Hindlimb muscle (tissue), 1 donor: ENCODE measurements around the gene ZDHHC18. TPM values are rescaled to one million over a fixed set of nuclear protein-coding genes. Genes with fewer than 3 reads are reported as not detected.
A peak's percentile ranks its signal among the peaks of the same experiment; 100 is the strongest.
"Not testable (repeated sequence)": the region's sequence is repeated elsewhere in the genome, so short reads cannot be mapped to it uniquely, and the experiment has no call there.

Experiments
- DNase-seq: peaks from one replicate; pipeline ENCODE4 v3.0.0-alpha.2; 2013
- polyA plus RNA-seq: library from polyadenylated mRNA; unstranded; fragments of 120-200 nt; gene quantifications from one replicate; pipeline ENCODE4 v1.2.1, GENCODE V29; 2013; ENCODE audit not compliant: insufficient read length

Gene ZDHHC18
- polyA plus RNA-seq, 1 donor, result 18.6 TPM

DNA sequence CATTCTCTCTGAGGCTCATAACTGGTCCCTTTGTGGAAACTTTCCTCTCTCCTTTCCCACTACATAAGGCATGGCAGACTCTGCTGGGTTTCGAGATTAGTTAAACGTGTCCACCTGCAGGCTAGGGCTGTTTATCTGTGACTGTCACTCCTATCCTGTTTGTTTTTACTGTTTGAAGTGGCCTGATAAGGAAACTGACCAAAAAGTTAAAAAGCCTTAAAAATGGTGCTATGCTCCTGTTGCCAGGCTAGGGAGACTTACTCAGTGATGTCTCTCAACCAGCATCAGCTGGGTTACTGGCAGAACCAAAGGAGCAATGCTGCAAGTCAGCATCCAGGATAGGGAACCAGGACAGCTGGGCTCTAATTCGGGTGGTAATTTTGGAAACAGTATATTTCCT lies 34.9 kb upstream of the ZDHHC18 start:
- DNase-seq, result no peak

DNA sequence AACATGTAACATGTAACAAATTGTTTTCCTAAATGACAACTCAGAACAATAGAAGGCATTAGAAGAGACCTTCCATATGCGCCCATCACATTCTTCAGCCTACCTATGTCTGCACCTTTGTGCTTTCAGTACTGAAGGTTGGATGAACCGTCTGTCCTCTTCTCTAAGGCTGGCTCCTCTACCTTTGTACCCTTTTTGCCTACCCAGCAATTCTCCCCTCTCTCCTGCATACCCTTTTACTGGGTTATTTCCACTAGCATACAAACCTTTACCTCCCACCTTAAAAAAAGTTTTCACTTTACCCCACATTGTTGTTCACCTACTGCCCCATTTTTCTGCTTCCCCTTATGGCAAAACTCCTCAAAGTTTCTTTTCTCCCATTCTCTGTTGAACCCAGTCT lies 33.6 kb upstream of the ZDHHC18 start:
- DNase-seq, result no peak

DNA sequence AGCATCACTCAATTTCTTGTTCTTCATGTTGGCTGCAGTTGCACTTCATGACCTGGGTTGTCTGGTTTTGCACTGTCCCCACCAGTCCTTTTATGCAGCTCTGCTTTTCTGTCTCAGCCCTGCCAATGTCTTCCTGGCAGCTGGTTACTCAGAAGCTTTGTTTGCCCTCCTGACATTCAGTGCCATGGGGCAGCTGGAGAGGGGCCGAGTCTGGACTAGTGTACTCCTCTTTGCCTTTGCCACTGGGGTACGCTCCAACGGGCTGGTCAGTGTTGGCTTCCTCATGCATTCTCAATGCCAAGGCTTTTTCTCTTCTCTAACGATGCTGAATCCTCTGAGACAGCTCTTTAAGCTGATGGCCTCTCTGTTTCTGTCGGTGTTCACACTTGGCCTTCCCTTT lies 32.1 kb upstream of the ZDHHC18 start:
- no peak for DNase-seq

DNA sequence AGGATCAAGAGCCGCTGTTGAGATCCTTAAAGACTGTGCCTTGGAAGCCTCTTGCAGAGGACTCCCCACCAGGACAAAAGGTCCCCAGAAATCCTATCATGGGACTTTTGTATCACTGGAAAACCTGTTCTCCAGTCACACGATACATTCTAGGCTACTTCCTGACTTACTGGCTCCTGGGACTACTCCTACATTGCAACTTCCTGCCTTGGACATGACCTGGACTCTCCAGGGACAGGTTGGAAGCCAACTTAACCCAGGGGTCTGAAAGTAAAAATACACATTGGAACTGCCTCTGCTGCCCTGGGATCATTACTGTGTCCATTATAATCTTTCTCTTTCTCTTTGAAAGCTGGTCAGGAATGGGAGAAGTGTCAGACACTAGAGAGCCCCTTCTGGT lies 28.9 kb upstream of the ZDHHC18 start:
- DNase-seq, result no peak

DNA sequence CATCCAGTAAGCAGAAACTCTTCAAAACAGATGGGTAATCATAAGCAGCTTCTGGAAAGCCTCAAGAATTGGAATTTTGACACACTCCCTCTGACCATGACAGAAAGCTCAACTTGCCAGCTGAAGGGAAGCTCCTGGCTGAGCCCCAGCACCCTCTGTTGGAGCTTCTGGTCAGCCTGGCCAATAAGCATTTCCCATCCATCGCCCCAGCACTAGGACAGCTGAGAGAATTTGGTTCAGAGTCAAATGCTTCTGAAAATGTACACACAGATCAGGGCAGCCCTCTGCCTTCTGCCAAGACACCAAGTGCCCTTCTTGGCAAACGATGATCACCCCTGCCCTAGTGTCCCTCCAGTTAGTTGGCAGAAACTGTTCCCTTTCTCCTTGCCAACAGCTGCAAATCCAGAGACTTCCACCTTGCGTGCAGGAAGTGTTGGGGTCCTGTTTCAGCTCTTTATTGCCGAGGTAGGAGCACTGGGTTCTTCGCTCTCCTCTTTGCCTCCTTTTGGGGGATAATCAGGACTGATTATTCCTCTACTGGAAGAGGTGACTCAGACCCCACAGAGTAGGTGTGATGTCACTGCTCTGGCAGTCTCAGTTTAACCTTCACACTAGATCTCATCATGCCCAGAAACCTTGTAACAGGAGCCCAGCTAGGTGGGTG lies 26.9 kb upstream of the ZDHHC18 start:
- peak; percentile 73 for DNase-seq

DNA sequence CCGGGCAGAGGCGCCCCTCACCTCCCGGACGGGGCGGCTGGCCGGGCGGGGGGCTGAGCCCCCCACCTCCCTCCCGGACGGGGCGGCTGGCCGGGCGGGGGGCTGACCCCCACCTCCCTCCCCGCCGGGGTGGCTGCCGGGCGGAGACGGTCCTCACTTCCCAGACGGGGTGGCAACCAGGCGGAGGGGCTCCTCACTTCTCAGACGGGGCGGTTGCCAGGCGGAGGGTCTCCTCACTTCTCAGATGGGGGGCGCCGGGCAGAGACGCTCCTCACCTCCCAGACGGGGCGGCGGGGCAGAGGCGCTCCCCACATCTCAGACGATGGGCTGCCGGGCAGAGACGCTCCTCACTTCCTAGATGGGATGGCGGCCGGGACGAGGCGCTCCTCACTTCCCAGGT lies 22.6 kb upstream of the ZDHHC18 start:
- not testable (repeated sequence) for DNase-seq

DNA sequence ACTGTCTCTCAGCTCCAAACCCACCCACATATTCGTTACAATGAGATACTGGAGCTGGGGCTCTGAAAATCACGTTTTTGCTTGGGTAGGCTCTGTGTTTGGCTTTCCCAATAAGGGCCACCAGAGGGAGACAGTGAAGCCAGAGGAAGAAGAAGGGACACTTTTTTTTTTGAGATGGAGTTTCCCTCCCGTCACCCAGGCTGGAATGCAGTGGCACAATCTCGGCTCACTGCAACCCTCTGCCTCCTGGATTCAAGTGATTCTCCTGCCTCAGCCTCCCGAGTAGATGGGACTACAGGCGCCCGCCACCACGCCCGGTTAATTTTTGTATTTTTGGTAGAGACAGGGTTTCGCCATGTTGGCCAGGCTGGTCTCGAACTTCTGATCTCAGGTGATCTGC lies 16.4 kb upstream of the ZDHHC18 start:
- peak; percentile 36 for DNase-seq

DNA sequence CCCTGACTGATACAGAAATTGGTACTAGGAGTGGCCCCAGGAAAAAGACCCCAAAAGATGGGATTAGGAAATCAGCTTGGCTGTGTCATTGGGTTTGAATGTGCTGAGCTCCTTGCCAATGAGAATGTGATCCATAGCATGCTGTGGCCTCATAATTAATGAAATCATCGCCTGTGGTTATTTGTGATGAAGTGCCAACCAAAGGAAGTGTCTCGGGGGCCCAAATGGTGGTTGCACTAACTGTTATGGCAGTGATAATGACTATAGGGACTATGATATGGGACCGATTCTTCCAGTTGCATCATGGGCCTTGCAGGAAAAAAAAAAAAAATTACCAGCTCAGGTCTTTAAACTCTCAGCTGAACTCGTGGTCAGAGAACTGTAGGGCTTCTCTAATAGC lies 15.4 kb upstream of the ZDHHC18 start:
- no peak for DNase-seq

DNA sequence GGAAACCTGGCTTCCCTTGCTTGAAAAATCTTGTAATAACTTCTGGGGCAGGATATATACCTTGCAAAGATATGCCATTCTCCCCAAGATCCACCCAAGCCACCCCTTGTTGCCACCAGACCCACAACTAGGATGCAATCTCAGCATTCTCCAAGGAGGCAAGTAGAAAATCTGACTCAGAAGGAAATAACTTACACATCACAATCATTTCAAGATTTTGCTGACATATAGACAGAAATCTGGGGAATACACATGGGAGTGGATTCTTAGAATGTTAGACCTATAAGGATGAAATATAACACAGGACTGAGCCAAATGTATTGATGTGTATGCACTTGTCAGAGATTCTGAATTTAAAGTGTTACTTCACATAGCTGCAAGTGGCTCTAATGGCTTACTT lies 14.8 kb upstream of the ZDHHC18 start:
- no peak for DNase-seq

DNA sequence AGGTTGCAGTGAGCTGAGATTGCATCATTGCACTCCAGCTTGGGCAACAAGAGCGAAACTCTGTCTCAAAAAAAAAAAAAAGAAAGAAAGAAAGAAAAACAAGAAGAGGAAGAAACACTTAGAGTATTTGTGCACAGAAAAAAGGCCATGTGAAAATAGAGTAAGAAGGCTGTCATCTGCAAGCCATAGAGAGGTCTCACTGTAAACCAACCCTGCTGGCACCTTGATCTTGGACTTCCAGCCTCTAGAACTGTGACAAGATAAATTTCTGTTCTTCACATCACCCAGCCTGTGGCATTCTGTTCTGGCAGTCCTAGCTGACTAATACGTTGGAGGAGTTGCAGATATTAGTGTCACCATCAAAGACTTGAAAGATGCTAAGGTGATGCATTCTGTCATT lies 12.1 kb upstream of the ZDHHC18 start:
- DNase-seq, result no peak

DNA sequence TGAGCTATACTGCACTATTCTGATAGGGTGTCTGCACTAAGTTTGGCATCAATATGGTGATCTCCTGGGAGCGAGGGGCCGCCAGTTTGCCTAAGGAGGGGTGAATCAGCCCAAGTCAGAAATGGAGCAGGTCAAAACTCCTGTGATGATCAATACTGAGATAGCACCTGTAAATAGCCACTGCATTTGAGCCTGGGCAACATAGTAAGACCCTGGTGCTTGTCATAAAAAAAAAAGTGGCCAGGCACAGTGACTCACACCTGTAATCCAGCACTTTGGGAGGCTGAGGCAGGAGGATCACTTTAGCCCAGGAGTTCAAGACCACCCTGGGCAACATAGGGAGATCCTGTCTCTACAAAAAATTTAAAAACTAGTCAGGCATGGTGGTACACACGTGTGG lies 11.6 kb upstream of the ZDHHC18 start:
- no peak for DNase-seq

DNA sequence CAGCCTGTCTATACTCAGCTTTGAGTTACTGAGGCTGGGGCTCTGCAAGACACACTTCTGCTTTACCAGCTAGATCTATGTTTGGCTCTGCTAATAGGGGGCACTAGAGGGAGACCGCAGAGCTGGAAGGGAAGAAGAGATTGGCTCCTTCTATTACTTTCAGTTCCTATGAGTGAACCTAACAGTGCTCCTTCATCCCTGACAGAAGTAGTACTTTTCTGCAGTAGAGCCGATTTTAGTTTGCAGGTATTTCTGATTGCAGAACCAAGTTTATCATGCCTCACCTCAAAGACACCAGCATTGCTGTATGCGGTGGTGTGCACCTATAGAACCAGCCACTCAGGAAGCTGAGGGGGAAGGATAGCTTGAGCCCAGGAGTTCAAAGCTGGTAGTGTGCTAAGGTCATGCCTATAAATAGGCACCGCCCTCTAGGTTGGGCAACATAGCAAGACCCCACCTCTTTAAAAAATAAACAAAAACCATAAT lies 5.7 kb upstream of the ZDHHC18 start:
- no peak for DNase-seq

DNA sequence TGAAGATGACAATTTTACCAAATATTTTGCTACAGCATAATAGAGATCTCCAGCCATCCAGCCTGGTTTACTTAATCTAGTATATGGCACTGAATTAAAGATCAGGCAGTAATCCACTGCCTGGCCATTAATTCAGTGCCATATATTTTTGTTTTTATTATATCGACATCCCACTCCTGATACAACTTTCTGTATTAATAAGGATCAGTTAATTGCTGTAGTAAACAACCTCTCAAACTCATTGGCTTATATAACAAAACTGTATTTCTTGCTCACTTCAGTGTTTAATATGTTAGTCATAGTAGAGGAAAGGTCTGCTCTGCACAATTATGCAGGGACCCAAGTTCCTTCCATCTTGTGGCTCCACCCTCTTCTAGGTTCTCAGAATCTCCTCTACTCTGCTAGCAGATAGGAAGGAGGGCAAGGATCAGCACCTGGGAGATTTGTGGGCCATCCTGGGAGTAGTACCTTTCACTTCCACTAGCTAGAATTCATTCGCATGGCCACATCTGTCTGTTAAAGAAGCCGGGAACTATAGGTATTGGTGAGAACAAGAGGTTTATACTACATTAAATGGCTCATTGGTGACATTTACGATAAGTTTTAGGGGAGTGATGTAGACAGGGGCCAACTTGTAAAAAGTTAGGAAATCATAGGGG lies 3.6 kb upstream of the ZDHHC18 start:
- DNase-seq, result no peak

DNA sequence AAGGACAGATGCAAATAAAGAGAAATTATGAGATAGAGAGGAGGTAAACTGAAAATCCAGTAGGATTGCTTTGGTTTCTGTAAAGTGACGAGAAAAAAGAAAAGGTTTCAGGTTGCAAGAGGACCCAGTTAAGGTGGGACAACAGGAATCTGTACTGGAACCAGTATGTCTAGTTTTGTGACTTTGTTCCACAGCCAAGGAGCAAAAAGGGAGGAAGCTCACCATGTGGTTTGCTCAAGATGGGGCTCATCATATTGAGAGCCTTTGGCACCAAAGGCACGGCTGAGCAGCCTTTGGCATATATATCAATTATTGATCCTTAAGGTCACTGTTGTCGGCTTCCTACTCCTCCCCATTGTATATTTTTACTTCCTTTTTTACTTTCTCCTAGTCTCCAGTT lies 1.8 kb upstream of the ZDHHC18 start:
- DNase-seq, result no peak

DNA sequence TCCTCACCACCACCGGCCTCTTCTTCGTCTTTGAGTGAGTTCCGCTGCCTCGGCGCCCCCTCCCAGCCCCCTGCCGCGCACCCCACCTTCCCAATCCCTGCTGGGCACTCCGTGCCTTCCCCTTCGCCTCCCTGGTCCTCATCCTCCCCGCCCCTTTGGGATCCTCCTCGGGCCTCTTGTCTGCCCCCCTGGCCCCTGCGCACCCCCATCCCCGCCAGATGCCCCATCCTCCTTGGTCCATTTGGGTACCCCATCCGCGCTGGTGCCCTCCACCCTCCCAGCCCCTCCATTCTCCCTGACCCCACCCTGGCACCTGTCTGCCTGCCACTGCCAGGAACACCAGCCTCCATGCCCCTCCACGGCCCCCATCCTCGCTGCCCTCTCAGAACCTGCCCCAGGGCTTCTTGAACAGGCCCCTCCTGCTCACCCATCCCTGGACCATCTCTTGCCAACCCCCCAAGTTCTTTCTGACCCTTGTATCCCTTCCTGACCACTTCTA lies 667 bp downstream of the ZDHHC18 start:
- no peak for DNase-seq

DNA sequence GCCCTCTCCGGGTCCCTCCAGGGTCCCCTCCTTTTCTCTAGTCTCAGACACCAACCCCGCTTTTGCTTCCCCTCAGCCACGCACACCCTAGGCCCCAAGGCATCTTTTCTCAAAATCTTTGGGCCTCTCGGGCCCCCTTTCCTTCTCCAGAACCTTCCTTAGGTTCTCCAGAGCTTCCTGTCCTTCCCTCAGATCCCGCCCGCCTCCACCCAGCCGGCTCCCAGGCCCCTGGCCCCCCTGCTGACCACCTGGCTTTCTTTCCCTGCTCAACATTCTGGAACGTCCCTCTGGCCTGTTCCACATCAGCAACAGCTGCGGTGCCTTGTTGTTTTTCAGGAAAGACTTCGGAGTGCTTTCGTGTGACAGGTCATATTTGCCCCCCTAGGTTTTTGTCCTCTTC lies 1.2 kb downstream of the ZDHHC18 start:
- DNase-seq, result peak; percentile 26

DNA sequence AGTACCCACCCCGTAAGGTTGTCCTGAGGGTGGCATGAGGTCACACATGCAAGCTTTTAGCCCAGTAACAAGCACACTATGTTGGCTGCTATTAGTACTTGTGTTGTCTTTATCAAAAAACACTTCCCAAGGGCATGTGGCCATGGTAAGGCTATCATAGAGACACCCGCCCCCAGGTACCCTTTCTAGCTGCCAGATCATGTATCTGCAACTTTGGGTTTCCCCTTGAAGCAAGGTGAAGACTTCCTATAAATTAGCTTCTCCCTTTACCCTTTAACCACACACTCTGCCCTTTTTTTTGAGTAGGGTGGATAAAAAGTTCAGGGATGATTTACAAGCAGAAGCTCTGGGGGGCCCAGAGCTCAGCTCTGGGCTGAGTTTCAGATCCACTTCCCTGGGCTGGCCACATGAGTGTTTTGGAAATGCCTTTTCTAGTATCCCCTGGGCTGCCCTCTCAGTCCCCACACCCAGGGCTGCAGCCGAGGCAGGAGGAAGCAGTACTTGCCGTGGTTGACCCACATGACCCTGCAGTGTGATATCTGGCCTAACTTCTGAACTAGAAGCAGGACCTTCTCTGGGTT lies 2.0 kb downstream of the ZDHHC18 start:
- DNase-seq, result no peak

DNA sequence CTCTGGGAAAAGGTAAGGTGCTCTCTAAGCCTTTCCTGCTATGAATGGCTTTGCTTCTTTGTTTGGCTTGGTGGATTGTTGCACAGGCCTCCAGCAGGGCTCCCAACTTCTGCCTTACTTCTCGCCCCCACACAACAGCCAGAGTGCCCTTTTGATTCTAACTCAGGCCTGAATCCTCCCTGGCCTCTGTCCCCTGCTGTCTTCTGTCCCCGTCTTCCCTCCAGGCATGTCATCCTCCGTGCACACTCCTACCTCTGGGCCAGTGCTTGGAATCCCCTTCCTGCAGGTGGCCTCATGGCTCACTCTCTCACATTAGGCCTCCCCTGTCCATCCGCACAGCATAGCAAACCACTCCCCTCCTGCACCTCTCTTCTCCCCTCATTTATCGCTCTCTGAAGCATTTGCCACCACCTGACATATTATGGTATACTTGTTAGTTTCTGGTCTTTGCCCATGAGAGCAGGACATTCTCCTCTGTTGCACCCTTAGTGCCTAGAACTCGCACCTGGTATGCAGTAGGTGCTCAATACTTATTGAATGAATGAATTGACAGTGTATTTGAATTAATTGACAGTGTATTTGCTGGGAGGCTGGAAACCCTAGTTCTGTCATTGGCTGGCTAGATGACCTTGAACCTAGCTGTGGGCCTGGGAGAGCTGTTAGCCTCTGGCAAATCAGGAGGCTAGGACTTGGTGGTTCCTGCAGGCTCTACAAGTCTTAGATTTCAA lies 2.9 kb downstream of the ZDHHC18 start:
- DNase-seq, result no peak

DNA sequence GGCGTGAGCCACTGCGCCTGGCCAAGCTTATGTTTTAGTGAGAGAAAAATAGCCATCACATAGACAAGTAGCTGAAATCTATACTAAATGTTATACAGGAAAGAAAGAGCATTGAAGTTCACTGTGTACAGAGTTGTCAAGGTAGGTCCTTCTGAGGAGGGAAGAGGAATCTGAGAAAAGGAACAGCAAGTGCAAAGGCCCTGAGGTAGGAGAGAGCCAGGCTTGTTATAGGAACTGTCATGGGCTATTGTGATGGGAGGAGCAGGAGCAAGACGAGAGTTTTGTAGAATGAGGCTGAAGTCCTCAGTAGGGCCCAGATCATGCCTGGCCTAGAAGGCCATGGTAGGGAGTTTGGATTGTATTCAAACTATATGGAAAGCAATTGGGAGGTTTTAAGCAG lies 4.6 kb downstream of the ZDHHC18 start:
- DNase-seq, result no peak

DNA sequence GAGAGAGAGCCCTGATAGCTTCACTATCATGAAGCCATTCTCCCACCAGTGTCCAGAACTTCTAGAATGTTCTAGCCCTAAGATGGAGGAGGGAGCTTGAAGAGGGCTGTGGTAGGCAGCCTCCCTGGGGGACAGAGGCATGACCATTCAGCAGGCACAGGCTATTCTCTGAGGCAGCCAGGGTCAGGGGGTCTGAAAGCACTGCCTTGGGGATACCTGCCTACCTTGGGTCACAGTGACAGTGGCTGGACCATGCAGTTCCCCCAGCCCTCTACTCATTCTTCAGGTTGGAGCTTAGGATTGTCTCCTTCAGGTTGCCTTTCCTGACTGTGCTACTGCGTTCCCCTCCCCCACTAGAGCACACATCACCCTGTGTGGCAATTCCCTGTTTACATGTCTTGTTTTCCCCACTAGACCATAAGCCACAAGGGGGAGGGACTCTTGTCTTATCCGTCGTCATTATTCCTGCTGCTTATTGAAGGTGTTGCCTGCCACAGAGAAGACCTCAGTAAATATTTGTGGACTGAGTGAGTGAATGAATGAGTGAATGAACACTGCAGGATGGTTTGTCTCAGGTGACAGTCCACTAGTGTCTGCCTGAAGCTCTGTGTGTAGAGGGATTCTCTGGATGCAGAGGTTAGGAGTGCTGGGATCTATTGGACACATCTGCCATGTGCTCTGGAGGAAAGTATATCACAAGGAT lies 5.2 kb downstream of the ZDHHC18 start:
- no peak for DNase-seq

DNA sequence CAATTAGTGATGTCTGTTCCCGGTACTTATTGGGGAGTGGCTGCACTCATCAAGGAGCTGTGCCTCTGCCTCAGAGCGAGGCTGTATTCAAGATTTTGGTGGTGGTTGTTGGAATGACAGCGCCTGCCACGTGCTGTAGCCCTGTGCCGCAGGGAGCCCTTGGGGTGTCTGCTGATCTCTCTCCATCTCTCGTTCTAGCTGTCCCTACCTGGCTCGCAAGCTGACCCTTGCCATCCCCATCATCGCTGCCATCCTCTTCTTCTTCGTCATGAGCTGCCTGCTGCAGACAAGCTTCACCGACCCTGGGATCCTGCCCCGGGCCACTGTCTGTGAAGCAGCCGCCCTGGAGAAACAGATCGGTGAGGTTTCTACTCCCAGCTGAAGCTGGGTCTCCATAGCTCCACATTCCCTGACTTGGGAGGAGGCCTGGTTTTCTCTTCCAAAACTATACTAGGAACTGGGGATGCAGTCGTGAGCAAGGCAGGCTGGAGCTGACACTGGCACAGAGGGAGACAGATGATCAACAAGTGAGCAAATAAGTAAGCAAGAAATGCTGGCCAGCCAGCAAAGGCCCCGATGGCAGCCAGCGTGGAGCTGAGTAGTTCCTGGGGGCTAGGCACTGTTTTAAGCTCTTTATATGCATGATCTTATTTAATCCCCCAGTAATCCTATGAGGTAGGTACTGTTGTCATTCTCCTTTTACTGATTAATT lies 5.9 kb downstream of the ZDHHC18 start:
- no peak for DNase-seq
